GM12865 (cell line): ENCODE measurements around the gene CDH23.

Experiments
- DNase-seq: peaks from one replicate; pipeline ENCODE4 v3.0.0; 2010; ENCODE audit warnings: low read depth
- H3K4me3 ChIP-seq: 2 replicates; pipeline ENCODE4 v1.5.1; 2011; ENCODE audit warnings: mild to moderate bottlenecking, low read depth, low read length, control low read depth
- TF ChIP-seq, protein P1 (sequence below): IDR thresholded peaks from 2 replicates; pipeline ENCODE4 v1.5.1; 2011; ENCODE audit warnings: low read length, control low read depth, low read depth, inconsistent platforms; ENCODE audit not compliant: insufficient read depth; ENCODE audit errors: missing control alignments

CDH23 gene

DNA sequence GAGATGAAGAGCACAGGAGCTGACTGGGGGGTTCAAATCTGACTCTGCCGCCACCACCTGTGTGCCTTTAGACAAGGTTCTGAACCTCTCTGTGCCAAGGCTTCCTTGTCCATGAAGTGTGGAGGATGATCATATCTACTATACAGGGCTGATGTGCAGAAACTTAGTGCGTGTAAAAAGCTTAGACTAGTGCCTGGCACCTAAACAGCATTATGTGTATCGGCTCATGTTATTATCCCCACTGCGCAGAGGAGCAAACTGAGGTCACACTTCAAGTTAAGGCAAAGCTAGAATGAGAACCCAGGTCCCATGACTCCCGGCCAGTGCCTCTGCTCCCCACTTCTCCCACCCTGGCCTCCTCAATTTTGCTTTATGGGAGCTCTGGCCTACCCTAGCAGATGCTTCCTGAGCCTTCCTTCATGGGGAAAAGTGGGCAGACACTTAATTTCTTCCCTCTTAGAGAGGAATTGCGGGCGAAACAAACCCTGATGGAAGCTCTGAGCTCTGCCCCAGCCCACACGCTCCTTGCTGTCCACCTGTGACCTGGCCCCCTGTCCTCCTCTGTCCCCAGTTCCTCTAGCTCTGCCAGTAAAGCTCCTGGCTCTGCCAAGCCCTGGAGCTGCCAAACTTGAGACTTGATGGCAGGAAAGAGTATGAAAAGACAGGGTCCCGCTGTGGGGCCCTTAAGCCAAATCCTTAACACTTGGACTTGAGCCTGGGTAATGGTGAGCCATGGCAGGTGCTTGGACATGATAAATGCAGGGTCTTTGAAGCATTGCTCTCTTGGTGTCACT lies 71.0 kb downstream of the CDH23 start:
- TF ChIP-seq, protein P1, sequence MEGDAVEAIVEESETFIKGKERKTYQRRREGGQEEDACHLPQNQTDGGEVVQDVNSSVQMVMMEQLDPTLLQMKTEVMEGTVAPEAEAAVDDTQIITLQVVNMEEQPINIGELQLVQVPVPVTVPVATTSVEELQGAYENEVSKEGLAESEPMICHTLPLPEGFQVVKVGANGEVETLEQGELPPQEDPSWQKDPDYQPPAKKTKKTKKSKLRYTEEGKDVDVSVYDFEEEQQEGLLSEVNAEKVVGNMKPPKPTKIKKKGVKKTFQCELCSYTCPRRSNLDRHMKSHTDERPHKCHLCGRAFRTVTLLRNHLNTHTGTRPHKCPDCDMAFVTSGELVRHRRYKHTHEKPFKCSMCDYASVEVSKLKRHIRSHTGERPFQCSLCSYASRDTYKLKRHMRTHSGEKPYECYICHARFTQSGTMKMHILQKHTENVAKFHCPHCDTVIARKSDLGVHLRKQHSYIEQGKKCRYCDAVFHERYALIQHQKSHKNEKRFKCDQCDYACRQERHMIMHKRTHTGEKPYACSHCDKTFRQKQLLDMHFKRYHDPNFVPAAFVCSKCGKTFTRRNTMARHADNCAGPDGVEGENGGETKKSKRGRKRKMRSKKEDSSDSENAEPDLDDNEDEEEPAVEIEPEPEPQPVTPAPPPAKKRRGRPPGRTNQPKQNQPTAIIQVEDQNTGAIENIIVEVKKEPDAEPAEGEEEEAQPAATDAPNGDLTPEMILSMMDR, result no peak
- DNase-seq, result no peak
- no peak overlapping the region for H3K4me3 ChIP-seq

DNA sequence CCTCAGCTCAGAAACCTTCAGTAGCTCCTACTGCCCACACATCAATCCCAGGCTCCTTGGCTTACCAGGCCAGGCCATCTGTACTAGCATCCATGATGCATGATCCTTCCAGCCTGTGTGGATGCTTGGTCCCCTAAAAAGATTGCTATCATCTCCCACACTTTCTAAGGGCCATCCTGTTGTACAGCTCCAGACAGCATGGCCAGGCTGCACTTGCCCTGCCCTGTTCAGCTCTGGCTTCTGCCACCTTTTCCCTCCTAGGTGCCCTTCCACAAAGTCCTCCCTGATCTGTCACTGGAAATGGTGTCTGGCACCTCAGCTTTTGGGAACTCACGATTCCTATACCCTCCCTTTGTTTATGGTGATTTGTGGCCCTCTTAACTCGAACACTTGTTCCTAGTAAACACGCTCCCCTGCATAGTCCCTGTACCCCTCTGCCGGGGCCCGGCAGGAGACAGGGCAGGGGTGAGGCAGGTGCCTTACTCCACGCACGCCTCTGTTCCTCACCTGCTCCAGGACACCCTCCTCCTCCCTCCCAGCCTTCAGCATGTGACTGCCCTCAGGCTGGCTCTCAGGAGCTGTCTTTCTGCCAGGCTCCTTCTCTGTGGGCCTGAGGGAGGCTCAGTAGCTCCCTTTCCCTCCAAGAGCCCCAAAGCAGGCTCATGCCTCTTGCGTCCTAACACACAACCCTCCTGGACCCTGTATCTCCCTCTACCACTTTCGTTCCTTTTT lies 71.8 kb downstream of the CDH23 start:
- H3K4me3 ChIP-seq, result no peak overlapping the region
- no peak for DNase-seq
- TF ChIP-seq, protein P1, result no peak

DNA sequence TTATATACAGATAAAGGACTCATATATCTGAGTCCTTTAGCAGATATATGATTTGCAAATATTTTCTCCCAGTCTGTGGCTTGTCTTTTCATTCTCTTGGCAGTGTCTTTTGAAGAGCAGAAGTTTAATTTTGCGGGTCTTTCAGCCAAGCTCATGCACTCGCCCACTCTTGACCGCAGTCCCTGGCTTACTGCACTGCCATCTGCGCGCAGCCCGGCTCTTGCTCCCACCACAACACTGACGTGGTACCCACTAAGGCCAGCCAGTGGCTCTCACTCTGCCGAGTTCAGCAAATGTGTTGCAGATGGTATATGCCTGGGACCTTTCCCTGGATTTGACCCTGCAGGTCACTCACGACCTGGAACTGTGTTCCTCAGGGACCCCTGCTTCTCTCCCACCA lies 74.3 kb downstream of the CDH23 start:
- no peak for DNase-seq
- TF ChIP-seq, protein P1, result no peak

DNA sequence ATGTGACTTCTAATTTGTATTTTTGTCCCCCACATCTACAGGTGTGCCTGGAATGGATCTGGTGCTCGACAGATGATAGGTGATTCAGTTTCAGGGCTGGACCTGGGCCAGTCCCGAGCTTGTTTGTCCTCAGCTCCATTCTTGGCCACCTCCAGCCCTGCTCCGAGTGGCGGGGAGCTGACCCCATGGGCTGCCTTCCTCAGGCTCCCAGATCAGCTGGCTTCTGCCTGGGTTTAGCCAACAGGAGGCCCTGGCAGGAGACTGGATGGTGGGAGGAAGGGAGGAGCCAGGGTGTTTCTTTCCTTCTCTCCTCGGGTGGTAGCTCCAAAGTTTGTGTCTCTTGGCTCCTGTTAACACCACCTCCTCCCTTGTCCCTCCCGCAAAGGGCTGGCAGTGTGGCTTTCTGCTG lies 75.2 kb downstream of the CDH23 start:
- H3K4me3 ChIP-seq, result no peak overlapping the region
- DNase-seq, result no peak
- TF ChIP-seq, protein P1, result no peak

More for the DNA sequence above, 74.3 kb downstream of the CDH23 start:
- no peak overlapping the region for H3K4me3 ChIP-seq

DNA sequence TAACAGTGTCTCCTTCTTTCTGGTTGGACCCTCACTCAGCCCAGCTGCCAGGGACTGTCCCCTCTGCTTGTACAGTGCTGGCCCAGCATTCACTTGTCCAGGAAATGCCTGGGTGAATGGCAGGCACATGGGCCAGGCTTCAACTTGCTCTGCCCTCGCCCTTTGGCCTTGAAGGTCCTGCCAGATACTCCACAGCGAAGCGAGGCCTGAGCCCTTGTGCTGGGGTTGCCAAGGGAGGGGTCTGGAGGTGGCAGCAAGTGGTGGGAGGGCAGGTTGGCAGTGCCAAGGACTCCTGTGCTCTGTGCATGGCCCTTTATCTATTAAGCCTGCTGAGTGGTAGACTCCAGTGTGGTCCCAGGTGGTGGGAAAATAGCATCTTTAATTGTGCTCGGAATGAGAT lies 75.7 kb downstream of the CDH23 start:
- no peak for DNase-seq
- TF ChIP-seq, protein P1, result no peak
- no peak overlapping the region for H3K4me3 ChIP-seq

DNA sequence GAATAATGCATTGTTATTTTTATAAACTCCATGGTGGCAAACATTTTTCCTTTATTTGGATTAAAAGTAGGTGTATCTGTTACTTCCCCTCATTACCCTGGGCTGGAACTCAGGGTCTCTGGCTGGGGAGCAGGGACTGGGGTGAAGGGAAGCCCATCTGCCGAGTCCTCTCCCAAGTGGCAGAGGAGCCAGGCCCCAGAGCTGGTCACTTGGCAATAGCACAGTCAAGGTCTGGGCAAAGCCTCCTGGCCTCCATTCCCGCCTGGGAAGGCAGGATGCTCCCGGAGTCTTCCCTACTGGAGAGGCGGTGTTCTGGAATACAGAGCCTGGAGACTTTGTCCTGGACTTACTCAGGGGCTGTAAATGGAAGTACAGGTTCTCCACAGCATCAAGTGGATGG lies 76.2 kb downstream of the CDH23 start:
- TF ChIP-seq, protein P1, result no peak
- no peak for DNase-seq
- no peak overlapping the region for H3K4me3 ChIP-seq
